HepG2 (cell line): ENCODE results near the gene USP7. TPM values are rescaled to one million over a fixed set of nuclear protein-coding genes. Genes with fewer than 3 reads are reported as not detected.
A peak's percentile ranks its signal among the peaks of the same experiment; 100 is the strongest.

Experiments
- ATAC-seq: fragments of 200-7000 bp; cut with Tn5 transposase; 3 replicates; pipeline ENCODE4 v1.9.1; 2020; ENCODE audit warnings: mild to moderate bottlenecking, moderate library complexity
- BruUV-seq: library from RNA; stranded (reverse); fragments of 400-500 nt; replicated peaks from 2 replicates; lab custom pipeline; 2021; lab: Mats Ljungman, UMichigan
- CTCF ChIA-PET: fragments of 300-600 bp; formaldehyde crosslinking; extraction: SDS; loops from one replicate; lab custom pipeline; 2021; ENCODE audit warnings: low total read pairs, inconsistent platforms, low intra/inter-chr PET ratio; lab: Yijun Ruan, JAX
- POLR2A ChIA-PET: fragments of 350-600 bp; sonication (Branson Sonifier 250); formaldehyde crosslinking; loops from one replicate; lab custom pipeline; 2020; ENCODE audit warnings: antibody characterized with exemption, inconsistent platforms; lab: Yijun Ruan, JAX
- DNase-seq: peaks from one replicate; pipeline ENCODE4 v3.0.0-alpha.2; 2015; ENCODE audit warnings: low spot score
- FAIRE-seq: peaks from 3 replicates; lab custom pipeline; 2011; peaks lifted over from hg19 to GRCh38; lab: Jason Lieb, UNC
- H2AFZ ChIP-seq: one replicate; pipeline ENCODE4 v1.6.1; 2011; ENCODE audit warnings: low read length, inconsistent platforms
- H3K27ac ChIP-seq: fragments of 300-600 bp; 3 replicates; pipeline ENCODE4 v1.8.0; 2011; ENCODE audit warnings: mixed run types, mild to moderate bottlenecking, mixed read lengths, low read length, inconsistent platforms; ENCODE audit not compliant: insufficient read depth; ENCODE audit errors: extremely low read length
- H3K27me3 ChIP-seq, 2 experiments: fragments of 200-600 bp in 1 of 2; 2 replicates in 1 of 2; 3 replicates in 1 of 2; pipeline versions ENCODE4 v1.6.0 to v1.8.0; 2011; ENCODE audit warnings: low read length in 2 of 2, mild to moderate bottlenecking in 2 of 2, moderate library complexity in 2 of 2, inconsistent platforms in 1 of 2; ENCODE audit not compliant: insufficient read depth in 2 of 2, control insufficient read depth in 1 of 2
- H3K36me3 ChIP-seq, 2 experiments: fragments of 200-600 bp in 1 of 2; replicated peaks in 1 of 2; 2 replicates in 1 of 2; 3 replicates in 1 of 2; pipeline versions ENCODE4 v1.5.1 to v1.8.0; 2011; ENCODE audit warnings: low read length in 2 of 2, inconsistent platforms in 1 of 2; ENCODE audit not compliant: insufficient read depth in 2 of 2, control insufficient read depth in 1 of 2
- H3K4me1 ChIP-seq: 2 replicates; pipeline ENCODE4 v1.5.1; 2012; ENCODE audit warnings: low read length, inconsistent platforms; ENCODE audit not compliant: insufficient read depth
- H3K4me2 ChIP-seq: 2 replicates; pipeline ENCODE4 v1.6.0; 2011; ENCODE audit warnings: low read depth, low read length, inconsistent platforms
- H3K4me3 ChIP-seq, 3 experiments: fragments of 200-600 bp in 1 of 3; sonication (generic), shearing (Covaris generic) in 1 of 3; replicated peaks in 1 of 3; 2 replicates each; pipeline ENCODE4 v1.5.1; 2011 to 2016; ENCODE audit warnings: low read length in 3 of 3, inconsistent platforms in 2 of 3, low read depth in 2 of 3, mild to moderate bottlenecking in 2 of 3, control low read depth in 1 of 3, mixed read lengths in 1 of 3; ENCODE audit not compliant: insufficient read depth in 1 of 3
- H3K79me2 ChIP-seq: one replicate; pipeline ENCODE4 v1.6.1; 2011; ENCODE audit warnings: low read length, inconsistent platforms; ENCODE audit not compliant: insufficient read depth
- H3K9ac ChIP-seq: 2 replicates; pipeline ENCODE4 v1.6.0; 2011; ENCODE audit warnings: mild to moderate bottlenecking, low read depth, low read length, inconsistent platforms; ENCODE audit not compliant: insufficient read depth
- H3K9me3 ChIP-seq: 2 replicates; pipeline ENCODE4 v1.5.1; 2012; ENCODE audit warnings: mild to moderate bottlenecking, low read length
- H4K20me1 ChIP-seq: 2 replicates; pipeline ENCODE4 v1.6.0; 2011; ENCODE audit warnings: inconsistent platforms, mild to moderate bottlenecking, low read length, moderate library complexity; ENCODE audit not compliant: insufficient read depth
- HNRNPK ChIP-seq: fragments of 200-400 bp; formaldehyde crosslinking; IDR thresholded peaks from 2 replicates; pipeline ENCODE4 v1.6.1; 2018; ENCODE audit warnings: low read length, low read depth, moderate library complexity, mild to moderate bottlenecking; ENCODE audit not compliant: poor library complexity, severe bottlenecking
- MAFK ChIP-seq, 2 experiments: IDR thresholded peaks in 1 of 2; conservative IDR thresholded peaks in 1 of 2; 2 replicates each; pipeline ENCODE4 v1.6.1; 2011; ENCODE audit warnings: improper control_type of control experiment in 2 of 2, low read length in 2 of 2
- POLR2AphosphoS5 ChIP-seq: IDR thresholded peaks from 2 replicates; pipeline ENCODE4 v1.6.1; 2012; ENCODE audit warnings: low read depth, low read length
- PRPF4 ChIP-seq: fragments of 200-400 bp; formaldehyde crosslinking; IDR thresholded peaks from 2 replicates; pipeline ENCODE4 v1.6.1; 2016; ENCODE audit warnings: low read length, low read depth; ENCODE audit not compliant: poor library complexity, severe bottlenecking
- RBM22 ChIP-seq: fragments of 200-400 bp; formaldehyde crosslinking; optimal IDR thresholded peaks from 2 replicates; pipeline ENCODE3; 2017; ENCODE audit warnings: mild to moderate bottlenecking, low read length, moderate library complexity
- ZBTB38 ChIP-seq: sonication (generic); formaldehyde crosslinking; IDR thresholded peaks from 2 replicates; pipeline ENCODE4 v1.5.1; 2020; ENCODE audit warnings: mild to moderate bottlenecking, missing genetic modification reagents
- ZNF264 ChIP-seq: sonication (generic); formaldehyde crosslinking; IDR thresholded peaks from 2 replicates; pipeline ENCODE4 v1.4.0; 2020; ENCODE audit warnings: missing genetic modification reagents
- ZNF761 ChIP-seq: sonication (generic); formaldehyde crosslinking; conservative IDR thresholded peaks from 2 replicates; pipeline ENCODE4 v1.4.0; 2020; ENCODE audit warnings: mild to moderate bottlenecking, missing genetic modification reagents
- WGBS: methylation state at CpG from one replicate; pipeline ENCODE4 v1.1.6; 2017; ENCODE audit warnings: low lambda C conversion rate; 5-methylcytosine and 5-hydroxymethylcytosine counted together
- in situ Hi-C: cut with HindIII; loops from 2 replicates; pipeline ENCODE4 v1.10.0; 2017; ENCODE audit warnings: low pct_unique_long_range_greater_than_20kb; ENCODE audit not compliant: extremely low pct_ligation_motif_present
- intact Hi-C: fragments of 100-400 bp; cut with micrococcal nuclease; formaldehyde crosslinking; loops from one replicate; pipeline ENCODE4 v1.10.0; 2022; ENCODE audit not compliant: unreplicated experiment
- polyA plus RNA-seq, 8 experiments: library from polyadenylated mRNA; depleted of rRNA in 3 of 8; stranded (reverse) in 7 of 8; unstranded in 1 of 8; fragments of >200 nt; fragmentation: Illumina TruSeq in 4 of 8; extraction: Trizol in 4 of 8; gene quantifications; 2 replicates each; pipeline versions ENCODE4 v1.2.1 to v1.2.3, GENCODE V29; 2011 to 2016; ENCODE audit warnings: low read depth in 4 of 8, missing spikeins in 1 of 8, mixed read lengths in 1 of 8; ENCODE audit not compliant: insufficient read depth in 1 of 8
- total RNA-seq, 5 experiments: library from RNA; depleted of rRNA; stranded (reverse); fragments of >200 nt; fragmentation: Illumina TruSeq; extraction: Trizol; gene quantifications; 2 replicates each; pipeline ENCODE4 v1.2.3, GENCODE V29; 2016; ENCODE audit warnings: low read depth in 1 of 5
- TF ChIP-seq, protein P1 (sequence below), 2 experiments: fragments of 450-650 bp in 1 of 2; sonication (generic) in 1 of 2; formaldehyde crosslinking in 1 of 2; IDR thresholded peaks; 2 replicates each; pipeline versions ENCODE4 v1.6.1 to v1.8.0; 2016 to 2022; ENCODE audit warnings: antibody characterized with exemption in 1 of 2, mild to moderate bottlenecking in 1 of 2, missing genetic modification reagents in 1 of 2

Gene USP7
- total and polyA plus RNA-seq, 2 of the 13 experiments (the other 11 are each of a cell fraction or from before 2014, with no cell fraction given): 52.5 to 173 TPM

DNA sequence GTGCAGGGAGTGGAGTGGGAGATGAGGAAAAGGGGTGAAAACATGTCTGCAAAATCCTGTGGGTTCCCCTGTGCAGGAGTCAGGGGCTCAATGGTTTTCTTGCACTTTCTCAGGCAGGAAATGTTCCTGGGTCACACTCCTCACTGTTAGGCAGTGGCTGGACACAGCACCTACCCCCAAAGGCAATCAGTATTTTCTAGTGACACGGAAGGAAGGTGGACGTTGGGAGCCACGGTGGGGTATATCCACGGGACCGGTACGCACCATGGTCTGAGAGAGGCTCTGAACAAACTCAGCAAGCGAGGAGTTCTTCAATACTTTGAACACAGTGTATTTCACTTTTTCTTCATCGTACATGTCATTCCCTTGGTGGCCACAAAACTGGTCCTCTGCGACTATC, 60.7 kb downstream of the USP7 start:
- POLR2A ChIA-PET: no interaction called here
- no TSS peak for BruUV-seq
- intact Hi-C loops: no loop called here
- no peaks in the 10 kb centered on the region for H3K4me1 ChIP-seq
- H3K4me2 ChIP-seq: no peak overlapping the region
- TF ChIP-seq RBM22: peak; percentile 83
- peak; percentile 46 for TF ChIP-seq HNRNPK
- no peak for TF ChIP-seq ZNF264
- no peak overlapping the region for H3K27ac ChIP-seq
- no peaks in the 10 kb centered on the region for H3K9me3 ChIP-seq
- no peak overlapping the region for H3K4me3 ChIP-seq
- no peak for FAIRE-seq
- no peak for DNase-seq
- no peak overlapping the region for H3K9ac ChIP-seq
- in situ Hi-C loops: no loop called here
- no peak for ATAC-seq
- peaks cover 11% of the 10 kb centered on the region; the same call in 1 of the 2 replicates for H4K20me1 ChIP-seq
- 98% methylated on average over 9 of the region's 9 CpGs for WGBS
- no peaks in the 10 kb centered on the region for H3K79me2 ChIP-seq
- peaks cover 58 to 95% of the 10 kb centered on the region in 2 experiments for H3K36me3 ChIP-seq
- H3K27me3 ChIP-seq: no peaks in the 10 kb centered on the region
- H2AFZ ChIP-seq: no peak overlapping the region
- CTCF ChIA-PET: interaction anchor here (0.6 kb wide), 1 partner anchor 29 kb away, joined by 4 read pairs; no protein-coding TSS in a partner anchor

DNA sequence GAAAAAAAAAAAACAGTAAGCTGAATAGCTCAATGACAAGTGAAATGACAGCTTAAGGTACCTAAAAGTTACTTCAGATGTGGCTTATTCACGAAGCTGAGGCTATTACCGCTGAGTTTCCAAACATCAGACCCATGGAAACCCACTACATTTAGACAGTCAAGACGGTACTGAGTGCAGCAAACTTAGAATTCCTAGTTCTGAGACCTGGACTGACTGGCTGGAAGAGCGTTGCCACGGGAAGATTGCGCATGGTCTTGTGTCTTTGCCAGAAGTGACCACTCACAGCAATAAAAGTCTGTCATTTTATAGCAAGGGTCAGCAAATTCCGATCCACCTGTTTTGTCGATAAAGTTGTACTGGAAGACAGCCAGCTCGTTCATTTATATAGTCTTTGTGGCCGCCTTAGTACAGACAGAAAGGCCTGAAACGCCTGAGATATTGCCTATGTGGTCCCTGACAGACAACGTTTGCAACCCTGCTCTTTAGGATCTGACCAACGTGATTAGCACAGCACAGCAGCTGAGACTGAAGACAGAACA, 62.3 kb downstream of the USP7 start:
- ATAC-seq: no peak
- Histone ChIP-seq H3K4me1 (no peaks in the 10 kb centered on the region), H3K27ac (no peak overlapping the region), H4K20me1 (peaks cover 11% of the 10 kb centered on the region; the same call in 1 of the 2 replicates), H3K79me2 (no peaks in the 10 kb centered on the region), H3K36me3 (peaks cover 66 to 93% of the 10 kb centered on the region in 2 experiments), H3K4me2 (no peak overlapping the region), H3K9ac (no peak overlapping the region), H3K9me3 (no peaks in the 10 kb centered on the region), H3K4me3 (no peak overlapping the region), H2AFZ (no peak overlapping the region), H3K27me3 (no peaks in the 10 kb centered on the region)
- WGBS: 97% methylated on average over 13 of the region's 13 CpGs
- FAIRE-seq: no peak
- no TSS peak for BruUV-seq
- CTCF ChIA-PET: no interaction called here
- POLR2A ChIA-PET: no interaction called here
- in situ Hi-C loops: no loop called here
- DNase-seq: no peak
- intact Hi-C loops: no loop called here
- TF ChIP-seq ZNF761 (CRISPR knock-in tag): no peak
- 0 out of 2 replicates have a peak, but pooled peaks have one; percentile 50 for TF ChIP-seq ZBTB38
- TF ChIP-seq POLR2AphosphoS5: 0 out of 2 replicates have a peak, but pooled peaks have one; percentile 13
- TF ChIP-seq MAFK (conservative IDR thresholded peaks at IDR 0.05 in 1 of 2, IDR thresholded peaks at IDR 0.05 in 1 of 2; ENCODE audit: low read length in 2 of 2): peak; percentile 87 to 88
- TF ChIP-seq, protein P1, sequence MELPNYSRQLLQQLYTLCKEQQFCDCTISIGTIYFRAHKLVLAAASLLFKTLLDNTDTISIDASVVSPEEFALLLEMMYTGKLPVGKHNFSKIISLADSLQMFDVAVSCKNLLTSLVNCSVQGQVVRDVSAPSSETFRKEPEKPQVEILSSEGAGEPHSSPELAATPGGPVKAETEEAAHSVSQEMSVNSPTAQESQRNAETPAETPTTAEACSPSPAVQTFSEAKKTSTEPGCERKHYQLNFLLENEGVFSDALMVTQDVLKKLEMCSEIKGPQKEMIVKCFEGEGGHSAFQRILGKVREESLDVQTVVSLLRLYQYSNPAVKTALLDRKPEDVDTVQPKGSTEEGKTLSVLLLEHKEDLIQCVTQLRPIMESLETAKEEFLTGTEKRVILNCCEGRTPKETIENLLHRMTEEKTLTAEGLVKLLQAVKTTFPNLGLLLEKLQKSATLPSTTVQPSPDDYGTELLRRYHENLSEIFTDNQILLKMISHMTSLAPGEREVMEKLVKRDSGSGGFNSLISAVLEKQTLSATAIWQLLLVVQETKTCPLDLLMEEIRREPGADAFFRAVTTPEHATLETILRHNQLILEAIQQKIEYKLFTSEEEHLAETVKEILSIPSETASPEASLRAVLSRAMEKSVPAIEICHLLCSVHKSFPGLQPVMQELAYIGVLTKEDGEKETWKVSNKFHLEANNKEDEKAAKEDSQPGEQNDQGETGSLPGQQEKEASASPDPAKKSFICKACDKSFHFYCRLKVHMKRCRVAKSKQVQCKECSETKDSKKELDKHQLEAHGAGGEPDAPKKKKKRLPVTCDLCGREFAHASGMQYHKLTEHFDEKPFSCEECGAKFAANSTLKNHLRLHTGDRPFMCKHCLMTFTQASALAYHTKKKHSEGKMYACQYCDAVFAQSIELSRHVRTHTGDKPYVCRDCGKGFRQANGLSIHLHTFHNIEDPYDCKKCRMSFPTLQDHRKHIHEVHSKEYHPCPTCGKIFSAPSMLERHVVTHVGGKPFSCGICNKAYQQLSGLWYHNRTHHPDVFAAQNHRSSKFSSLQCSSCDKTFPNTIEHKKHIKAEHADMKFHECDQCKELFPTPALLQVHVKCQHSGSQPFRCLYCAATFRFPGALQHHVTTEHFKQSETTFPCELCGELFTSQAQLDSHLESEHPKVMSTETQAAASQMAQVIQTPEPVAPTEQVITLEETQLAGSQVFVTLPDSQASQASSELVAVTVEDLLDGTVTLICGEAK (IDR thresholded peaks at IDR 0.05): no peak
- TF ChIP-seq, protein P1 (CRISPR knock-in tag; IDR thresholded peaks at IDR 0.05): peak; percentile 71; the same call in 1 of the 2 replicates
- TF ChIP-seq PRPF4: peak; percentile 34
